Bronchial epithelial cell (primary cell): ENCODE results near the gene NR1I3. TPM values are rescaled to one million over a fixed set of nuclear protein-coding genes. Genes with fewer than 3 reads are reported as not detected.
A peak's percentile ranks its signal among the peaks of the same experiment; 100 is the strongest.

Experiments used
- DNase-seq: peaks from one replicate; pipeline ENCODE4 v3.0.0-alpha.2; 2010; ENCODE audit warnings: low read depth
- FAIRE-seq: peaks from 2 replicates; lab custom pipeline; 2011; peaks lifted over from hg19 to GRCh38; lab: Jason Lieb, UNC
- H3K27me3 ChIP-seq: 2 replicates; pipeline ENCODE4 v1.5.1; 2011; ENCODE audit warnings: low read length; ENCODE audit not compliant: control insufficient read depth, insufficient read depth
- H3K36me3 ChIP-seq: 2 replicates; pipeline ENCODE4 v1.5.1; 2011; ENCODE audit warnings: low read length; ENCODE audit not compliant: control insufficient read depth, insufficient read depth
- H3K4me3 ChIP-seq: 2 replicates; pipeline ENCODE4 v1.5.1; 2011; ENCODE audit warnings: mild to moderate bottlenecking, low read depth, low read length, control low read depth
- CTCF ChIP-seq: IDR thresholded peaks from 2 replicates; pipeline ENCODE4 v1.5.1; 2011; ENCODE audit warnings: mild to moderate bottlenecking, moderate library complexity, low read length, control low read depth, inconsistent platforms; ENCODE audit not compliant: insufficient read depth, severe bottlenecking
- total RNA-seq: library from RNA; depleted of rRNA; stranded (reverse); fragments of >200 nt; gene quantifications from 2 replicates; pipeline ENCODE4 v1.2.1, GENCODE V29; 2014

Gene NR1I3
- total RNA-seq, 1 donor from 2014 or later: not detected

GRCh38 chr1:161182214-161182613, 55.8 kb downstream of the NR1I3 start:
- no peaks in the 10 kb centered on the region for H3K36me3 ChIP-seq
- no peak overlapping the region for H3K4me3 ChIP-seq
- FAIRE-seq: no peak
- DNase-seq: peak; percentile 73
- no peak for TF ChIP-seq CTCF
- H3K27me3 ChIP-seq: no peaks in the 10 kb centered on the region

GRCh38 chr1:161180639-161181038, 57.4 kb downstream of the NR1I3 start:
- Histone ChIP-seq H3K27me3 (no peaks in the 10 kb centered on the region), H3K36me3 (peaks cover 2% of the 10 kb centered on the region), H3K4me3 (no peak overlapping the region)
- peak; percentile 25 for TF ChIP-seq CTCF
- FAIRE-seq (no peak), DNase-seq (peak; percentile 19)

- peaks cover 6% of the 10 kb centered on the region for H3K36me3 ChIP-seq
- TF ChIP-seq CTCF: no peak
- no peak overlapping the region for H3K4me3 ChIP-seq
- FAIRE-seq (no peak), DNase-seq (peak; percentile 9)
- H3K27me3 ChIP-seq: no peaks in the 10 kb centered on the region
These were observed 58.3 kb downstream of the NR1I3 start for GRCh38 chr1:161179698-161180097.

Other genes with a start within 250 kb of the NR1I3 start
- 269 and 280 TPM in 2 replicates for gene F11R, start 217.1 kb downstream of the NR1I3 start, total RNA-seq
- 55.5 and 87.1 TPM in 2 replicates for gene TSTD1, start 199.2 kb downstream of the NR1I3 start, total RNA-seq
- 58.4 and 70.2 TPM in 2 replicates for gene USF1, start 192.2 kb downstream of the NR1I3 start, total RNA-seq
- 1.3 and 3.1 TPM in 2 replicates for gene ARHGAP30, start 168.3 kb downstream of the NR1I3 start, total RNA-seq
- 108 and 200 TPM in 2 replicates for gene NECTIN4, start 148.6 kb downstream of the NR1I3 start, total RNA-seq
- 1.3 and 5.0 TPM in 2 replicates for gene KLHDC9, start 139.8 kb downstream of the NR1I3 start, total RNA-seq
- 204 and 224 TPM in 2 replicates for gene PFDN2, start 120.2 kb downstream of the NR1I3 start, total RNA-seq
- 40.5 and 58.2 TPM in 2 replicates for gene NIT1, start 120.1 kb downstream of the NR1I3 start, total RNA-seq
- 26.9 and 31.9 TPM in 2 replicates for gene DEDD, start 105.5 kb downstream of the NR1I3 start, total RNA-seq
- 93.5 and 94.3 TPM in 2 replicates for gene UFC1, start 84.2 kb downstream of the NR1I3 start, total RNA-seq
- gene USP21, start 78.7 kb downstream of the NR1I3 start, total RNA-seq: 3.9 and 4.7 TPM in 2 replicates
- 10.0 and 11.0 TPM in 2 replicates for gene PPOX, start 71.8 kb downstream of the NR1I3 start, total RNA-seq
- gene B4GALT3, start 60.7 kb downstream of the NR1I3 start, total RNA-seq: 11.5 and 12.9 TPM in 2 replicates
- under 0.01 TPM in 1 of 2 replicates, not detected in the other for gene ADAMTS4, start 39.1 kb downstream of the NR1I3 start, total RNA-seq
- gene NDUFS2, start 35.8 kb downstream of the NR1I3 start, total RNA-seq: 131 and 132 TPM in 2 replicates
- gene FCER1G, start 22.9 kb downstream of the NR1I3 start, total RNA-seq: 0.26 TPM in 2 replicates
- gene APOA2, start 14.6 kb downstream of the NR1I3 start, total RNA-seq: not detected in 2 replicates
- gene TOMM40L, start 12.1 kb downstream of the NR1I3 start, total RNA-seq: 7.8 and 10.8 TPM in 2 replicates
- 0.26 and 3.5 TPM in 2 replicates for gene PCP4L1, start 20.5 kb upstream of the NR1I3 start, total RNA-seq
- gene MPZ, start 71.8 kb upstream of the NR1I3 start, total RNA-seq: under 0.01 and 0.13 TPM in 2 replicates
- gene SDHC, start 76.2 kb upstream of the NR1I3 start, total RNA-seq: 14.8 and 15.0 TPM in 2 replicates
- not detected in 2 replicates for gene CFAP126, start 129.7 kb upstream of the NR1I3 start, total RNA-seq